Measurements from ENCODE around the gene ABHD8. TPM values are rescaled to one million over a fixed set of nuclear protein-coding genes. Genes with fewer than 3 reads are reported as not detected.
A peak's percentile ranks its signal among the peaks of the same experiment; 100 is the strongest.

The ABHD8 gene
- total and polyA plus RNA-seq, 2 of the 4 experiments (the other 2 are of a cell fraction), result 3.9 to 10.2 TPM

DNA sequence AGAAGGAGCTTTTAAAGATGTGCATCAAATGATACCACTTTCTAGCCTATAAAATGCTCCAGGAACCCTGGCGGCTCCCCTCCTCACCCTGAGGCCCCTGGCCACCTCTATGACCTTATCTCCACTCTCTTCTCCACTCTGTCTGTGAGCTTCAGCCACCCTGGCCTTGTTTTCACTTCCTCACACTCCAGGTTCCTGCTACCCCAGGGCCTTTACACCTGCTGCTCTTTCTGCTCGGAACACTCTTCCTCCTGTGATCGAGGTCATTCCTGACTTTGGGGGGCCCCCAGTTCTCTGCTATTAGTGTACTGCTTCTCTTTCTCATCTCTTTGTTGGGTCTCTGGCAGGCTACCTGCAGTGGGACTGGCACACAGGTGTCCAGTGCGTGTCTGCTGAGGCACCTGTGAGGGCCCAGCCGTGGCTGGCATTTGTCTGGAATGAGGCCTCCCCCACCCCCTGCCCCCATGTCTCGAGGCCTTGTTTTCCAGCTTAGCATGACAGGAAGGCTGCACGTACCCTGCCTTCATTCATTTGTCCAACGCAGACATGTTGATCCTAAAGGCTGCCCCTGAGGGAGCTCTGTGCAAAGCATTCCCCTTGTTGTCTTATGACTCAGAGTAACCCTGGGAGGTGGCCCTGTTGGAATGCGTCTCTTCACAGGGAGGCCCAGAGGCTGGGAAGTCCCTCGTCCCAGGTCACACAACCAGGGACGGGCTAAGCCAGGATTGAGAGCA is 8.4 kb upstream of the ABHD8 start:
- Histone ChIP-seq H3K4me3 (ENCODE audit: insufficient read depth, low read depth, low read length) (no peak overlapping the region), H3K4me2 (ENCODE audit: low read depth, low read length) (peak overlapping the region; percentile 57), H4K5ac (ENCODE audit: low read depth, low read length) (peak overlapping the region; percentile 42; the same call in 1 of the 2 replicates), H3K14ac (replicated peaks; ENCODE audit: low read depth, low read length) (peak overlapping the region; percentile 19), H3K27me3 (ENCODE audit: control insufficient read depth, insufficient read depth, low read length) (no peaks in the 10 kb centered on the region), H3K9ac (ENCODE audit: low read depth, low read length) (peak overlapping the region; percentile 22; the same call in 1 of the 2 replicates), H3K9me1 (ENCODE audit: insufficient read depth, low read length) (peaks cover 17% of the 10 kb centered on the region), H2BK15ac (ENCODE audit: low read depth, low read length) (no peak overlapping the region), H2BK5ac (ENCODE audit: low read depth, low read length, poor library complexity, severe bottlenecking) (peak overlapping the region; percentile 89), H2BK20ac (ENCODE audit: low read depth, low read length) (0 out of 2 replicates have a peak overlapping the region, but pooled peaks have one; percentile 25), H3K4ac (ENCODE audit: low read depth, low read length) (peak overlapping the region; percentile 79), H3K56ac (ENCODE audit: extremely low read depth, insufficient read depth, low read length) (no peak overlapping the region), H3K36me3 (ENCODE audit: control insufficient read depth, insufficient read depth, low read length) (peaks cover 29% of the 10 kb centered on the region), H4K8ac (ENCODE audit: low read depth in 2 of 2, low read length in 2 of 2) (peak overlapping the region; percentile 30 to 43; a peak in 1 of 4 replicates), H2BK120ac (ENCODE audit: low read depth, low read length) (no peak overlapping the region), H3K23ac (ENCODE audit: low read depth, low read length) (no peak overlapping the region), H4K20me1 (ENCODE audit: insufficient read depth, low read length) (peaks cover 29% of the 10 kb centered on the region), H2AFZ (replicated peaks; ENCODE audit: low read length, poor library complexity) (no peak overlapping the region), H3K9me3 (ENCODE audit: control insufficient read depth, insufficient read depth, low read length) (no peaks in the 10 kb centered on the region), H3K27ac (ENCODE audit: insufficient read depth, low read length) (peak overlapping the region; percentile 81), H3K4me1 (ENCODE audit: control insufficient read depth, insufficient read depth, low read length) (peaks cover 12% of the 10 kb centered on the region), H2AK5ac (ENCODE audit: low read depth, low read length) (peak overlapping the region; percentile 93), H2AK9ac (replicated peaks; ENCODE audit: low read depth, low read length, poor library complexity) (peak overlapping the region; percentile 92), H3K18ac (ENCODE audit: low read depth, low read length) (no peak overlapping the region), H4K91ac (ENCODE audit: insufficient read depth, low read depth, low read length) (peak overlapping the region; percentile 73), H3K79me1 (ENCODE audit: low read depth in 1 of 2, low read length in 2 of 2) (peaks cover 34 to 73% of the 10 kb centered on the region in 2 experiments)
- BruUV-seq (replicated peaks), result no TSS peak
- WGBS, 2 experiments (ENCODE audit: extremely low coverage in 2 of 2, insufficient read length in 1 of 2), result 67% methylated on average over 10 of the region's 11 CpGs; no CpG with 5 or more reads in 1 of the 2 experiments
- CTCF ChIA-PET, result no interaction called here
- intact Hi-C loops (cut with micrococcal nuclease), result no loop called here
- DNase-seq (peak; percentile 79), ATAC-seq (ENCODE audit: low read depth) (peak; percentile 48)
- TF ChIP-seq, protein P1, sequence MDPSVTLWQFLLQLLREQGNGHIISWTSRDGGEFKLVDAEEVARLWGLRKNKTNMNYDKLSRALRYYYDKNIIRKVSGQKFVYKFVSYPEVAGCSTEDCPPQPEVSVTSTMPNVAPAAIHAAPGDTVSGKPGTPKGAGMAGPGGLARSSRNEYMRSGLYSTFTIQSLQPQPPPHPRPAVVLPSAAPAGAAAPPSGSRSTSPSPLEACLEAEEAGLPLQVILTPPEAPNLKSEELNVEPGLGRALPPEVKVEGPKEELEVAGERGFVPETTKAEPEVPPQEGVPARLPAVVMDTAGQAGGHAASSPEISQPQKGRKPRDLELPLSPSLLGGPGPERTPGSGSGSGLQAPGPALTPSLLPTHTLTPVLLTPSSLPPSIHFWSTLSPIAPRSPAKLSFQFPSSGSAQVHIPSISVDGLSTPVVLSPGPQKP (IDR thresholded peaks at IDR 0.05; ENCODE audit: borderline replicate concordance, low read depth, low read length), result no peak
- no peak for TF ChIP-seq MXI1 (IDR thresholded peaks at IDR 0.05; ENCODE audit: borderline replicate concordance, low read depth, low read length)
- TF ChIP-seq SMC3 (IDR thresholded peaks at IDR 0.05; ENCODE audit: low read depth, low read length), result no peak
- peak; percentile 66 for TF ChIP-seq FOS (IDR thresholded peaks at IDR 0.05; ENCODE audit: low read depth, low read length)
- TF ChIP-seq RFX5 (IDR thresholded peaks at IDR 0.05; ENCODE audit: low read depth, low read length), result no peak
- dilution Hi-C loops (cut with HindIII; ENCODE audit: low sequenced_read_pairs, unreplicated experiment), result no loop called here
- POLR2A ChIA-PET (ENCODE audit: unreplicated experiment), result no interaction called here
- in situ Hi-C loops (cut with MboI; ENCODE audit: low sequenced_read_pairs), result no loop called here

All from IMR-90 (cell line).